Keratinocyte (primary cell): ENCODE results near the gene MXRA7.

Experiments
- EZH2 ChIP-seq: IDR thresholded peaks from one replicate; pipeline ENCODE4 v1.6.1; 2012; ENCODE audit warnings: inconsistent platforms, mild to moderate bottlenecking, low read length, moderate library complexity
- TF ChIP-seq, protein P1 (sequence below), 3 experiments: IDR thresholded peaks in 1 of 3; conservative IDR thresholded peaks in 1 of 3; optimal IDR thresholded peaks in 1 of 3; 2 replicates in 2 of 3; 3 replicates in 1 of 3; pipeline versions ENCODE3 to v1.5.1; 2011; ENCODE audit warnings: low read length in 3 of 3, mild to moderate bottlenecking in 3 of 3, moderate library complexity in 2 of 3, control low read depth in 1 of 3, inconsistent platforms in 1 of 3; ENCODE audit not compliant: insufficient read depth in 2 of 3; ENCODE audit errors: extremely low read depth in 1 of 3

DNA sequence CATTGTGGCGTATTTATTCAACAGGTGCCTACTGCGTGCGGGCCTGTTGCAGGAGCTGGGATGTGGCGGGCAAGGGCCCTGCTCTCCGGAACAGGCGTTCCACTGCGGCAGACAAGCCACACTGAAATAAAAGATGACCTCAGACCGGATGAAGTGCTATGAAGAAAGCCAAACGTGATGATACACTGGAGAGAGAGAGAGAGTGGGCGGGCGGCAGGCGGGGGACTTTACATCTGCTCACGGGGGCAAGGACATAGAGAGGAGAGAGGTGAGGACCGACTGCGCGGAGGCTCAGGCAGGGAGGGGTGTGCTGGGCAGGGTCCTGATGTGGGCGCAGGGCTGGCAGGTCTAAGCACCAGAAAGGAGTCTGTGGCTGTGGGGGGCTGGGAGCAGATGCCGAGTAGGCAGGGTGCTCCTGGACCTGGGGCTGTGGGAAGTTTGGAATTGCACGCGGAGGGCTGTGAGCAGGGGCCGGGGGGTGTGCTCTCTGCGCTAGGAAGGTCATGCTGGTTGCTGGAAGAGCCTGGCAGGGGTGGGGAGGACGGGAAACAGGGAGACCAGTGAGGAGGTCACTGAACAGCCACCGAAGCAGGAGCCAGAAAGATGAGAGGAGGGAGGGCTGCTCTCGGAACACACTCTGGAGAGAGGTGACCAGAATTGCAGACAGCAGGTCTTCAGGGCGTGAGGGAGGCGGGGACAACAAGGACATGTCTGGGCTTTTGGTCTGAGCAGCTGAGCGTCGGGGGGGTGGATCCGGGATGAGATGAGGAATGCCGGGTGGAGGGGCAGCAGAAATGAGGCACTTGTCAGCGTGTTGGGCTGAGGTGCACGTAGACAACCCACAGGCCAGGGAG is 9.9 kb downstream of the MXRA7 start:
- TF ChIP-seq, protein P1, sequence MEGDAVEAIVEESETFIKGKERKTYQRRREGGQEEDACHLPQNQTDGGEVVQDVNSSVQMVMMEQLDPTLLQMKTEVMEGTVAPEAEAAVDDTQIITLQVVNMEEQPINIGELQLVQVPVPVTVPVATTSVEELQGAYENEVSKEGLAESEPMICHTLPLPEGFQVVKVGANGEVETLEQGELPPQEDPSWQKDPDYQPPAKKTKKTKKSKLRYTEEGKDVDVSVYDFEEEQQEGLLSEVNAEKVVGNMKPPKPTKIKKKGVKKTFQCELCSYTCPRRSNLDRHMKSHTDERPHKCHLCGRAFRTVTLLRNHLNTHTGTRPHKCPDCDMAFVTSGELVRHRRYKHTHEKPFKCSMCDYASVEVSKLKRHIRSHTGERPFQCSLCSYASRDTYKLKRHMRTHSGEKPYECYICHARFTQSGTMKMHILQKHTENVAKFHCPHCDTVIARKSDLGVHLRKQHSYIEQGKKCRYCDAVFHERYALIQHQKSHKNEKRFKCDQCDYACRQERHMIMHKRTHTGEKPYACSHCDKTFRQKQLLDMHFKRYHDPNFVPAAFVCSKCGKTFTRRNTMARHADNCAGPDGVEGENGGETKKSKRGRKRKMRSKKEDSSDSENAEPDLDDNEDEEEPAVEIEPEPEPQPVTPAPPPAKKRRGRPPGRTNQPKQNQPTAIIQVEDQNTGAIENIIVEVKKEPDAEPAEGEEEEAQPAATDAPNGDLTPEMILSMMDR (optimal IDR thresholded peaks at IDR 0.05 in 1 of 3, IDR thresholded peaks at IDR 0.05 in 1 of 3, conservative IDR thresholded peaks at IDR 0.05 in 1 of 3; ENCODE audit: extremely low read depth in 1 of 3, insufficient read depth in 2 of 3, low read length in 3 of 3), result no peak
- no peak for TF ChIP-seq EZH2
